ENCODE measurements around the gene CADM1.

The CADM1 gene

DNA sequence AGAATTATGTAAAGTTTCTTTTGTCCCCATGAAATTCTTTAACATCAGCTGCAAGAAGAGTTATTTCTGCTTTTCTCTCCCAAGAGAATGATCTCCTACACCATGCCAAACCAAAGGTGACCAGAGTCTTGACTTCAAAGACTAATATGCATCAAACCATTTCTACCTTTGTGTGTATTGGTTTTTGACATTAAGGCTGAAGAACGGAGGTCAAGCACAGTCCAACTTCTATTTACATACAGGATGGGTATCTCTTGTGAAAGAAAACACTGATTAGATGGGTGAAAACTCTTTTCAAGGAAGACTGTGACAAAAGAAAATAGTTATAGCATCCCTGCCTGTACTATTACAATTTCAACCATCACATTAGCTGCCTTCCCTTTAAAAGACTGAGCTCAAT lies 256.3 kb downstream of the CADM1 start:
- H3K4me2 ChIP-seq (ENCODE audit: insufficient read depth, low read length) = no peak overlapping the region
- H3K9ac ChIP-seq (ENCODE audit: low read depth, low read length) = no peak overlapping the region
- no peaks in the 10 kb centered on the region for H3K27me3 ChIP-seq (ENCODE audit: insufficient read depth, low read length, poor library complexity)
- no peak overlapping the region for H3K27ac ChIP-seq (ENCODE audit: low read length)
- H3K79me2 ChIP-seq (ENCODE audit: insufficient read depth, low read length) = no peaks in the 10 kb centered on the region
- H3K4me3 ChIP-seq (ENCODE audit: low read depth in 1 of 2, low read length in 2 of 2) = no peak overlapping the region
- no peaks in the 10 kb centered on the region for H3K9me3 ChIP-seq (ENCODE audit: insufficient read depth, low read length, severe bottlenecking)
- H3K36me3 ChIP-seq (ENCODE audit: insufficient read depth, low read length) = no peaks in the 10 kb centered on the region
- no peaks in the 10 kb centered on the region for H3K4me1 ChIP-seq (ENCODE audit: insufficient read depth, low read length)
- TF ChIP-seq EZH2 (IDR thresholded peaks at IDR 0.05; ENCODE audit: borderline replicate concordance, low read depth, low read length, severe bottlenecking) = no peak
- TF ChIP-seq, protein P1, sequence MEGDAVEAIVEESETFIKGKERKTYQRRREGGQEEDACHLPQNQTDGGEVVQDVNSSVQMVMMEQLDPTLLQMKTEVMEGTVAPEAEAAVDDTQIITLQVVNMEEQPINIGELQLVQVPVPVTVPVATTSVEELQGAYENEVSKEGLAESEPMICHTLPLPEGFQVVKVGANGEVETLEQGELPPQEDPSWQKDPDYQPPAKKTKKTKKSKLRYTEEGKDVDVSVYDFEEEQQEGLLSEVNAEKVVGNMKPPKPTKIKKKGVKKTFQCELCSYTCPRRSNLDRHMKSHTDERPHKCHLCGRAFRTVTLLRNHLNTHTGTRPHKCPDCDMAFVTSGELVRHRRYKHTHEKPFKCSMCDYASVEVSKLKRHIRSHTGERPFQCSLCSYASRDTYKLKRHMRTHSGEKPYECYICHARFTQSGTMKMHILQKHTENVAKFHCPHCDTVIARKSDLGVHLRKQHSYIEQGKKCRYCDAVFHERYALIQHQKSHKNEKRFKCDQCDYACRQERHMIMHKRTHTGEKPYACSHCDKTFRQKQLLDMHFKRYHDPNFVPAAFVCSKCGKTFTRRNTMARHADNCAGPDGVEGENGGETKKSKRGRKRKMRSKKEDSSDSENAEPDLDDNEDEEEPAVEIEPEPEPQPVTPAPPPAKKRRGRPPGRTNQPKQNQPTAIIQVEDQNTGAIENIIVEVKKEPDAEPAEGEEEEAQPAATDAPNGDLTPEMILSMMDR (IDR thresholded peaks at IDR 0.05; ENCODE audit: borderline replicate concordance, extremely low read depth, low read length, poor library complexity, severe bottlenecking) = no peak
- no peaks in the 10 kb centered on the region for H4K20me1 ChIP-seq (ENCODE audit: insufficient read depth, low read length)
- DNase-seq (no peak), ATAC-seq (ENCODE audit: insufficient read depth, low read depth) (no peak)
- H2AFZ ChIP-seq (ENCODE audit: low read depth, low read length) = no peak overlapping the region

DNA sequence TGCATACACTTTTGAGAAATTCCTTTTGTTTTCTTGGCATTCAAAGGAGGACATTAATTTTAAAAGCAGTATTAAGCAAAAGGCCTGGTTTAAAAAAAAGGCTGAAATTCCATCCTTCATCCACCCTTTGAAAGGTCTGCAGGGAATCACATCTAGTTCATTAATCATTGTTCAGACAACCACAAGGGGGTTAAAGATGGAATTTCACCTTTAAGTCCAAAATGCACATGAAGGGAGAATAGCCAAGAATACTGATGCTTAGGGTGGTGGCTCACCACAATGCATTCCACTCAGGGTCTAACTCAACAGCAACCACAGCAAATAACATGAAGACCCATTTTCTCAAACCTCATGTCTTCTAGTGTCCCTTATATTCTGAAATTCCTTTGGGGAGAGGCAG lies 256.9 kb downstream of the CADM1 start:
- Histone ChIP-seq H3K9ac (ENCODE audit: low read depth, low read length) (no peak overlapping the region), H3K79me2 (ENCODE audit: insufficient read depth, low read length) (no peaks in the 10 kb centered on the region), H3K36me3 (ENCODE audit: insufficient read depth, low read length) (no peaks in the 10 kb centered on the region), H4K20me1 (ENCODE audit: insufficient read depth, low read length) (no peaks in the 10 kb centered on the region), H3K4me1 (ENCODE audit: insufficient read depth, low read length) (no peaks in the 10 kb centered on the region), H3K9me3 (ENCODE audit: insufficient read depth, low read length, severe bottlenecking) (no peaks in the 10 kb centered on the region), H3K27ac (ENCODE audit: low read length) (no peak overlapping the region), H2AFZ (ENCODE audit: low read depth, low read length) (no peak overlapping the region), H3K4me3 (ENCODE audit: low read depth in 1 of 2, low read length in 2 of 2) (no peak overlapping the region), H3K27me3 (ENCODE audit: insufficient read depth, low read length, poor library complexity) (no peaks in the 10 kb centered on the region), H3K4me2 (ENCODE audit: insufficient read depth, low read length) (no peak overlapping the region)
- ATAC-seq (ENCODE audit: insufficient read depth, low read depth) = no peak
- no peak for DNase-seq
- no peak for TF ChIP-seq EZH2 (IDR thresholded peaks at IDR 0.05; ENCODE audit: borderline replicate concordance, low read depth, low read length, severe bottlenecking)
- TF ChIP-seq, protein P1 (IDR thresholded peaks at IDR 0.05; ENCODE audit: borderline replicate concordance, extremely low read depth, low read length, poor library complexity, severe bottlenecking) = no peak

DNA sequence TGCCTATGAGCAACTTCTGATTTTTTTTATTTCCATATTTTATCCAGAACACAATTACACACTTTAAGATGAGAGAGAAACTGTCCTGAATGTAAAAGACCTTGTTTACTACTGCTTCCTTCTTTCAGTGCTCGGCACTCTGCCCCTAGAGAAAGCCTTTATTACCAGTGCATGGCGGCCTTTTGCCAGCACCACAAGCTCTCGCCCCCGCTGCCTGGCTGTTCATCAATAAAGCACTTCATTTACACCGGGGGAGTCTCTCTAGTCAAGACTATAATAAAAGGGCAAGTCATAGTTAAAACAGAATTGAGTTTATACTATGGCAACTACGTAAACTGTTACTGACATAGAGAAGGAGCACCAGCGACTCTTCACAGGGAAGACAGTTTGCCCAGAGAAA lies 259.5 kb downstream of the CADM1 start:
- Histone ChIP-seq H3K36me3 (ENCODE audit: insufficient read depth, low read length) (no peaks in the 10 kb centered on the region), H3K27ac (ENCODE audit: low read length) (no peak overlapping the region), H3K9me3 (ENCODE audit: insufficient read depth, low read length, severe bottlenecking) (no peaks in the 10 kb centered on the region), H3K27me3 (ENCODE audit: insufficient read depth, low read length, poor library complexity) (no peaks in the 10 kb centered on the region), H3K9ac (ENCODE audit: low read depth, low read length) (no peak overlapping the region), H3K4me1 (ENCODE audit: insufficient read depth, low read length) (no peaks in the 10 kb centered on the region), H3K4me2 (ENCODE audit: insufficient read depth, low read length) (no peak overlapping the region), H4K20me1 (ENCODE audit: insufficient read depth, low read length) (no peaks in the 10 kb centered on the region), H2AFZ (ENCODE audit: low read depth, low read length) (no peak overlapping the region), H3K4me3 (ENCODE audit: low read depth in 1 of 2, low read length in 2 of 2) (no peak overlapping the region), H3K79me2 (ENCODE audit: insufficient read depth, low read length) (no peaks in the 10 kb centered on the region)
- TF ChIP-seq EZH2 (IDR thresholded peaks at IDR 0.05; ENCODE audit: borderline replicate concordance, low read depth, low read length, severe bottlenecking) = no peak
- TF ChIP-seq, protein P1 (IDR thresholded peaks at IDR 0.05; ENCODE audit: borderline replicate concordance, extremely low read depth, low read length, poor library complexity, severe bottlenecking) = no peak
- ATAC-seq (ENCODE audit: insufficient read depth, low read depth) (no peak), DNase-seq (no peak)

DNA sequence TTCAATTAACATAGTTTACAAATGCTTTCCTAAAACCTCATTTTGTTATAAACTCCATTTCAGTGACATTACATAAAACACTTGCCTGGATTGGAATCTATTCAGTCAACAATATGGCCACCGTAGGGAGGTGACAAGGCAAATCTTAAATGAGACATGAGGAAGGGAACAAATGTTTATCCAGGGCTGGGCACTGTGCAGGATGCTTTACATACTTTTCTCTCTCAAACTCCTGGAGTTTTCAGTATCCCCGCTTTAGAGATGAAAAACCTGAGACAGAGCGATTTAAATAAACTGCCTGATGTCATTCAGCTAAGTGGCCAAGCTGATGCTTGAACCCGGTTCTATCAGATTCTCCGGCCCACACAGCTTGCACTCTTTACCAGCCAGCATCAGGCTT lies 259.9 kb downstream of the CADM1 start:
- Histone ChIP-seq H3K27ac (ENCODE audit: low read length) (no peak overlapping the region), H3K4me2 (ENCODE audit: insufficient read depth, low read length) (no peak overlapping the region), H4K20me1 (ENCODE audit: insufficient read depth, low read length) (no peaks in the 10 kb centered on the region), H3K4me1 (ENCODE audit: insufficient read depth, low read length) (no peaks in the 10 kb centered on the region), H3K36me3 (ENCODE audit: insufficient read depth, low read length) (no peaks in the 10 kb centered on the region), H3K79me2 (ENCODE audit: insufficient read depth, low read length) (no peaks in the 10 kb centered on the region), H3K4me3 (ENCODE audit: low read depth in 1 of 2, low read length in 2 of 2) (no peak overlapping the region), H2AFZ (ENCODE audit: low read depth, low read length) (no peak overlapping the region), H3K27me3 (ENCODE audit: insufficient read depth, low read length, poor library complexity) (no peaks in the 10 kb centered on the region), H3K9me3 (ENCODE audit: insufficient read depth, low read length, severe bottlenecking) (no peaks in the 10 kb centered on the region), H3K9ac (ENCODE audit: low read depth, low read length) (no peak overlapping the region)
- TF ChIP-seq, protein P1 (IDR thresholded peaks at IDR 0.05; ENCODE audit: borderline replicate concordance, extremely low read depth, low read length, poor library complexity, severe bottlenecking) = no peak
- TF ChIP-seq EZH2 (IDR thresholded peaks at IDR 0.05; ENCODE audit: borderline replicate concordance, low read depth, low read length, severe bottlenecking) = no peak
- DNase-seq (no peak), ATAC-seq (ENCODE audit: insufficient read depth, low read depth) (no peak)

Measured in DND-41 (cell line).